OCI-LY3 (cell line): Measurements from ENCODE around the gene PLCXD1.

Source experiments
- H2AFZ ChIP-seq: fragments of 200-600, 300-600 bp; shearing (Covaris generic); 2 replicates; pipeline ENCODE4 v1.6.0; 2014; ENCODE audit warnings: antibody characterized with exemption, low read depth, low read length
- H3K27ac ChIP-seq: fragments of 200-600, 300-600 bp; sonication (generic); 2 replicates; pipeline ENCODE4 v1.5.1; 2014; ENCODE audit warnings: mild to moderate bottlenecking, low read length, moderate library complexity, mixed read lengths
- H3K27me3 ChIP-seq: fragments of 200-600, 300-600 bp; sonication (generic); 2 replicates; pipeline ENCODE4 v1.6.1; 2014; ENCODE audit warnings: low read depth, low read length, mixed read lengths
- H3K36me3 ChIP-seq: fragments of 200-600, 300-600 bp; sonication (generic); replicated peaks from 2 replicates; pipeline ENCODE3; 2014; ENCODE audit warnings: low read depth, low read length, mixed read lengths
- H3K4me1 ChIP-seq: fragments of 300-600, 200-600 bp; sonication (generic); 2 replicates; pipeline ENCODE4 v1.6.1; 2014; ENCODE audit warnings: low read length, mixed read lengths
- H3K4me2 ChIP-seq: fragments of 200-600, 300-600 bp; sonication (generic); 2 replicates; pipeline ENCODE4 v1.6.1; 2014; ENCODE audit warnings: low read length, mixed read lengths
- H3K4me3 ChIP-seq: fragments of 300-600, 200-600 bp; sonication (generic); 2 replicates; pipeline ENCODE4 v1.5.1; 2014; ENCODE audit warnings: antibody characterized with exemption, mild to moderate bottlenecking, low read length, moderate library complexity
- H3K79me2 ChIP-seq: fragments of 300-600, 200-600 bp; shearing (Covaris generic); 2 replicates; pipeline ENCODE4 v1.6.1; 2014; ENCODE audit warnings: mild to moderate bottlenecking, low read length, mixed read lengths
- H3K9ac ChIP-seq: fragments of 300-600, 200-600 bp; shearing (Covaris generic); 2 replicates; pipeline ENCODE4 v1.6.0; 2014; ENCODE audit warnings: mild to moderate bottlenecking, low read length, moderate library complexity
- H3K9me3 ChIP-seq: fragments of 200-600, 300-600 bp; shearing (Covaris generic); 2 replicates; pipeline ENCODE4 v1.6.1; 2014; ENCODE audit warnings: low read length, mixed read lengths; ENCODE audit not compliant: insufficient read depth
- H4K20me1 ChIP-seq: fragments of 200-600, 300-600 bp; sonication (generic); 2 replicates; pipeline ENCODE4 v1.6.1; 2016; ENCODE audit warnings: low read length, mixed read lengths; ENCODE audit not compliant: insufficient read depth
- CTCF ChIP-seq: fragments of 200-600, 300-600 bp; sonication (generic); IDR thresholded peaks from 2 replicates; pipeline ENCODE4 v1.5.1; 2014; ENCODE audit warnings: antibody characterized with exemption, low read length, low read depth
- EZH2phosphoT487 ChIP-seq: fragments of 200-600 bp; shearing (Covaris generic); IDR thresholded peaks from 2 replicates; pipeline ENCODE4 v1.6.1; 2018; ENCODE audit warnings: antibody characterized with exemption, mixed run types, low read depth

The PLCXD1 gene

GRCh38 chrX:332916-333610 lies 51.9 kb downstream of the PLCXD1 start:
- Histone ChIP-seq H3K4me1 (no peaks in the 10 kb centered on the region), H4K20me1 (no peaks in the 10 kb centered on the region), H3K9ac (no peak overlapping the region), H3K36me3 (peaks cover 29% of the 10 kb centered on the region), H3K79me2 (no peaks in the 10 kb centered on the region), H3K4me2 (no peak overlapping the region), H3K9me3 (no peaks in the 10 kb centered on the region), H2AFZ (no peak overlapping the region), H3K27me3 (no peaks in the 10 kb centered on the region), H3K27ac (no peak overlapping the region), H3K4me3 (no peak overlapping the region)
- TF ChIP-seq EZH2phosphoT487 (no peak), CTCF (no peak)

GRCh38 chrX:333611-334311 lies 52.6 kb downstream of the PLCXD1 start:
- H3K9me3 ChIP-seq: no peaks in the 10 kb centered on the region
- H3K36me3 ChIP-seq: peaks cover 35% of the 10 kb centered on the region
- H3K27me3 ChIP-seq: no peaks in the 10 kb centered on the region
- H3K4me2 ChIP-seq: no peak overlapping the region
- H3K4me3 ChIP-seq: no peak overlapping the region
- no peaks in the 10 kb centered on the region for H3K4me1 ChIP-seq
- no peak overlapping the region for H2AFZ ChIP-seq
- H3K9ac ChIP-seq: no peak overlapping the region
- H3K79me2 ChIP-seq: no peaks in the 10 kb centered on the region
- no peak overlapping the region for H3K27ac ChIP-seq
- no peaks in the 10 kb centered on the region for H4K20me1 ChIP-seq
- TF ChIP-seq EZH2phosphoT487 (no peak), CTCF (no peak)

GRCh38 chrX:334331-334891 lies 53.2 kb downstream of the PLCXD1 start:
- Histone ChIP-seq H3K4me3 (no peak overlapping the region), H3K9ac (no peak overlapping the region), H3K27ac (no peak overlapping the region), H3K4me2 (no peak overlapping the region), H3K4me1 (no peaks in the 10 kb centered on the region), H3K79me2 (no peaks in the 10 kb centered on the region), H3K36me3 (peaks cover 38% of the 10 kb centered on the region), H2AFZ (no peak overlapping the region), H3K27me3 (no peaks in the 10 kb centered on the region), H4K20me1 (no peaks in the 10 kb centered on the region), H3K9me3 (no peaks in the 10 kb centered on the region)
- TF ChIP-seq EZH2phosphoT487: no peak
- TF ChIP-seq CTCF: no peak

GRCh38 chrX:334971-335757 lies 54.0 kb downstream of the PLCXD1 start:
- H3K4me2 ChIP-seq: no peak overlapping the region
- H3K36me3 ChIP-seq: peaks cover 38% of the 10 kb centered on the region
- no peaks in the 10 kb centered on the region for H3K27me3 ChIP-seq
- H3K79me2 ChIP-seq: no peaks in the 10 kb centered on the region
- H4K20me1 ChIP-seq: no peaks in the 10 kb centered on the region
- H3K9me3 ChIP-seq: no peaks in the 10 kb centered on the region
- no peaks in the 10 kb centered on the region for H3K4me1 ChIP-seq
- no peak overlapping the region for H3K27ac ChIP-seq
- no peak overlapping the region for H2AFZ ChIP-seq
- no peak overlapping the region for H3K9ac ChIP-seq
- H3K4me3 ChIP-seq: no peak overlapping the region
- TF ChIP-seq CTCF: no peak
- TF ChIP-seq EZH2phosphoT487: no peak
